Activated T-helper 9 cell treated with anti-CD3 and anti-CD28 coated beads, Interleukin-2, amount 50 U/mL, for 16 hours (primary cell): ENCODE measurements around the gene CHRND.

Experiments
- DNase-seq: peaks from one replicate; pipeline ENCODE4 v3.0.0-alpha.2; 2020; ENCODE audit warnings: low read depth

The CHRND gene

GRCh38 chr2:232487385-232488096 is 38.4 kb upstream of the CHRND start, which contains the start of gene ECEL1:
TSS of gene ECEL1 (minus strand) at chr2:232487834. CDS start at chr2:232486653, 1,181 bp downstream.
- DNase-seq: no peak

- DNase-seq: no peak
These were observed 37.8 kb upstream of the CHRND start for GRCh38 chr2:232488097-232488711.

DNA sequence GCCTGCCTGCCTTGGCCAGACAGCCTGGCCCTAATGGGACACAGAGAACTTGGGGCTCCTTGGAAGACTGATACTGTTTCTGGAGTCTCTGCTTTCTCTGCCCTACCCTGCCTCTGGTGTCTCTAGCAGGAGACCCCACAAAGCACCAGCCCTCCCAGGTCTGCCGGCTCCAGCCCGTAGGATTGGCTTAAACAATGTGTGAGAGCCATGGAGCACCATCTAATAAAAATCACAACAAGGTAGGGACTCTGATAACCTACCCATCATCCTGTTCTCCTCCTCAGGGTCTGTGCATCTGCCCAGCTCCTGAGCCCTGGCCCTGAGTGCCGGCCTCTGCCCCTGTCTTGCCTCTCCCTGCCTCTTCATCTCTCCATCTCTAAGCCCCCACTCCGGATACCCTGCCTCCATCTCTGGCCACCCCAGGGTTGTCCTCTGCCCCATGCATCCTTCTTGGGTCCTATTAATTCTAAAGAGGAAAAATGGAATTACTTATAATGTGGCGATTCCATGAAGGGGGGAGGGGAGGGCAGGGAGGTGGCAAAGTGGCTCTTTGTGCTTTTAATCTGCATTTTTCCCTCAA is 37.1 kb upstream of the CHRND start:
- no peak for DNase-seq

GRCh38 chr2:232489516-232490220 is 36.3 kb upstream of the CHRND start:
- DNase-seq: no peak

- no peak for DNase-seq
These were observed 35.5 kb upstream of the CHRND start for GRCh38 chr2:232490221-232491138.

GRCh38 chr2:232491139-232491780 is 34.7 kb upstream of the CHRND start:
- DNase-seq: no peak

DNA sequence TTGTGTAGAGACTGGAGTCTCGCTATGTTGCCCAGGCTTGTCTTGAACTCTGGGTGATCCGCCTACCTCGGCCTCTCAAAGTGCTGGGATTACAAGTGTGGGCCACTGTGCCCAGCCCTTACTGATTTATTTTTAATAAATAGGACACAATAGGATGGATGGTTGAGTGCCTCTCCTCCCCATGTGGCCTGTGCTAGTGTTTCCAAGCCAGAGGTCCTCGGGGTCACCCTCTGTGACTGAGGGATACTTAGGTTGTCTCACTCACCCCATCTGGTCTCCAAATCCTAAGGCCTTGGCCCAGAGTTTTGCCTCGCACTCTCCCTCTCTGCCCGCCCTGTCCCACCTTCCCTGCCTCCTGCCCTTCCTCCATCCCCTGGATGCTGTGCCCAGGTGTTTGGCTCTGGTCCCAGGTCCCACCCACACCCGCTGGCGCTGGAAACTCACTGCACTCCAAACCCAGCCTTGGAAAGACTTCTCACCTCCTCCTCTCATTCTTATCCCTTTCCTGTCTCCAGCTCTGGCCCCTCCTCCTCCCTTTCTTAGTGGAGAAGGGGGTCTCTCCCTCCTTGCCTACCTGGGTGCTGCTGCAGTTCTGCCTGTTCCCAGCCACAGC is 33.6 kb upstream of the CHRND start:
- no peak for DNase-seq

- DNase-seq: no peak
These were observed 32.8 kb upstream of the CHRND start for GRCh38 chr2:232492963-232493700.

DNA sequence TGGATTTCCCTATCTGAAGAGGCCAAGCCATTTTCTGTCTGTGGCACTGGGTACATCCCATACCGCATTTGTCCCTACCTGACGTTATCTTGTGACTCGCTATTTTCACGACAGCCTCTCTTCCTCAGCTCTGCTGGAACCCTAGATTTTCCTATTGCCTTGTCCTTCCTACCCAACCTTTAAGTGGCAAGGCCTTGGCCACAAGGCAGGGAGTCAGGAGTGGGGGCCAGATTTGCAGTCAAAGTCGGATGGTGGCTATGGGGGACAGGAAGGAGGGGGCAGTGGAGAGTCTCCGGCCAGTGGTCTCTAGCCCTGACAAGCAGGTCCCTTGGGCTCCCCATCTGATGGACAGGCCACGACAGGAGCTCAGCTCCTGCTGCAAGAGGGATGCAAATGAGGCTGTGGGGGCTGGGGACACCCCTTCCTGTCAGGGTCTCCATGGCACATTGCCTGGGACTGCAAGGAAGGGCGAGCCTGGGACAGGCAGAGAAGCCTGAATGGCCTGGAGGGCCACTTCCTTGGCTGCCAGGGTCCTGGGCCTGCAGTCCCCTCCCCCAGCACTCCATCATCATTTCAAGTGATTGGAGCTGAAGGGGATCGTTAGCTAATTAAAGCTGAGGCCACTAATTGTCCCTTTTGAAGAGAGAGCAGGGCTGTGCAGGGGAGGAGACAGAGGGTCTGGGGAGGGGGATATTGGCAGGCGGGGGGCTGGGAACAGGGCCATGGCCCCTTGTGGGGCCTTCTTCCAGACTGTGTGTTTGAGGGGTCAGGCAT is 32.1 kb upstream of the CHRND start:
- DNase-seq: no peak

- DNase-seq: no peak
These were observed 31.4 kb upstream of the CHRND start for GRCh38 chr2:232494542-232494941.

DNA sequence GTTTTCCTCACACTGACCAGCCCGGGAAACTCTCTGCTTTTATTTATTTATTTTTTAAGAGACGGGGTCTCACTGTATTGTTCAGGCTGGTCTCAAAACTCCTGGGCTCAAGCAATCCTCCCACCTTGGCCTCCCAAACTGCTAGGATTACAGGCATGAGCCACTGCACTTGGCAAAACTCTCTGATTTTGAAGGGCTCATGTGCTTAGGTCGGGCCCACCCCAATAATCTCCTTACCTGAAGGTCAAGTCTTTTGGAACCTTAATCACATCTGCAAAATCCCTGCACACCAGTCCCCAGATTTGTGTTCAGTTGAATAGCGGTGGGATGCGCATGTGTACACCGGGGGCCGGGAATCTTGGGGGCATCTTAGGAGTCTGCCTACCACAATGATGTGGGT is 30.7 kb upstream of the CHRND start:
- no peak for DNase-seq

GRCh38 chr2:232496501-232497270 is 29.3 kb upstream of the CHRND start:
- no peak for DNase-seq

DNA sequence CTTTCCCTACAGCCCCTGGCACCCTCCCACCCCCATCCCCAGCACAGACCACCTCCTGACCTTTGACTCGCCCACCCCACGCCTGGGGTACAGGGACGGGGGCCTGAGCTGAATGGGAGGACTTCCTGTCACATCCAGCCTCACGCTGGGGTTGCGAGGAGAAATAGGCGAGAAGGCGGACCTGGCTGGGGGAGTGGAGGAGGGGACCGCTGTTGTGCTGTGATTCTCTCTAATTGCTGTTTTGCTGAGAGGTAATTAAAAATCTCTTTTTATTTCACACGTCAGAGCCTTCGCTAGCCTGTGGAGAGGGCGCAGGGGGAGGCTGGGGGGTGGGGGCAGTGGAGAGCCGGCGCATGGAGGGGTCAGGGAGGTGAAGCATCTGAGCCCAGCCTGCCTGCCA is 28.6 kb upstream of the CHRND start:
- no peak for DNase-seq

GRCh38 chr2:232498452-232498851 is 27.5 kb upstream of the CHRND start:
- DNase-seq: no peak

DNA sequence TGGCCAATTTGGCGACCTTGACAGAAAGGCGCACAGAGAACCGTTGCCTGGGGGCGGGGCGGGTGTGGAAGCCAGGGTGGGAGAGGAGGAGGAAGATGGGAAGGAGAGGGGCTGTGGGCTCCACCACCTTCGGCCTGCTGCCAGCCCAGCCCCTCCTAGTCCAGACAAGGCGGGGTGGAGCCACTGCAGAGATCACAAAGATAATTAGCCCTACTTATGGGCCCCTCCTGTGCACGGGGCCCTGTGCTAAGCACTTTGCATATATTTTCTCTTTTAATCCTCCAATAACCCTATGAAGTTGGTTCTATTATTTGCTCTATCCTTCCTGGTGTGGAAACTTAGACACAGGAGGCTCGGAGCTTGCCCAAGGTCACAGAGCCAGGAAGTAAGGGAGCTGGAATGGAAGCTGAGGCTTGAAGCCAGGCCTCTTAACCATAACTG is 24.6 kb upstream of the CHRND start:
- DNase-seq: no peak

DNA sequence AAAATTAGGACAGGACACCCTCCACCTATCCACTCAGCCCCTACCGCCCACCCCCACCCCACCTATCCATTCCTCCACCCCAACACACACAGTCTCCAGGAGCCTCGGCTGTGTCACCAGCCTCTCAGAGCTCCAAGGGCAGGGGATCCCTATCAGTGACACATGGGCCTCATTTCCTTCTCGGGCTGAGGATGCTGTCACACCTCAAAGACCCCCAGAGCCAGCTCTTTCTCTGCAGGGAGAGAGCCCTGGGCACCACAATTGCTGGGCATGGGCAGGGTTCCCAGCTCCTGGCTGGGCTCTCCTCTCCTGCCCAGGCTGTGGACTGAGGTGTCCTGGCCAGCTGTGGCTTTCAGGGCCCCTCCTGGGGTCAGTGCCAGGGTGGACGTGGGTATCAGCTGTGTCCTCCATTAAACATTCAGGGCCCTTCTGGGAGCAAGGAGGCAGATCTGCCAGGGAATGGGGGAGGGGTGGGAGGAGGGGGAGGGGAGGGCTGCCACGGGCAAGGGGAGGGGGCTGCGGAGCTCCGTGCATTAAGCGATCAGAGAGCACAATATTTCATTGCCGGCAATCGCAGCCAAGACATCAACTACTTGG is 24.1 kb upstream of the CHRND start:
- no peak for DNase-seq

GRCh38 chr2:232502511-232502910 is 23.4 kb upstream of the CHRND start:
- DNase-seq: no peak
